Memory B cell (primary cell): ENCODE data around the gene ITGAX.
"Not testable (repeated sequence)": the region's sequence is repeated elsewhere in the genome, so short reads cannot be mapped to it uniquely, and the experiment has no call there.

Experiments
- ATAC-seq: fragments of 150-1000 bp; cut with Tn5 transposase; 2 replicates; pipeline ENCODE4 v1.10.0; 2021; ENCODE audit warnings: low read depth, mild to moderate bottlenecking, moderate library complexity
- DNase-seq, 2 donors: peaks; one replicate each; pipeline ENCODE4 v3.0.0; 2022; ENCODE audit warnings: low spot score in 2 of 2
- H3K27ac Mint-ChIP-seq: one replicate; pipeline ENCODE4 v1.8.0; 2022; ENCODE audit warnings: mild to moderate bottlenecking, moderate library complexity, mixed read lengths
- H3K27me3 Mint-ChIP-seq: one replicate; pipeline ENCODE4 v1.8.0; 2022; ENCODE audit warnings: mixed read lengths
- H3K36me3 Mint-ChIP-seq: one replicate; pipeline ENCODE4 v1.8.0; 2022; ENCODE audit warnings: mild to moderate bottlenecking, mixed read lengths
- H3K4me1 Mint-ChIP-seq: one replicate; pipeline ENCODE4 v1.8.0; 2022; ENCODE audit warnings: mixed read lengths
- H3K4me3 Mint-ChIP-seq: one replicate; pipeline ENCODE4 v1.8.0; 2022; ENCODE audit warnings: mild to moderate bottlenecking, moderate library complexity, mixed read lengths
- H3K9me3 Mint-ChIP-seq: one replicate; pipeline ENCODE4 v1.8.0; 2022; ENCODE audit warnings: mixed read lengths

The ITGAX gene

GRCh38 chr16:31354394-31355291, at the start of gene ITGAX:
ITGAX (plus strand) TSS chr16:31355176; CDS start chr16:31355255, 79 bp downstream.
- peak within 1 kb of the TSS; percentile 87 for H3K27ac Mint-ChIP-seq
- H3K4me1 Mint-ChIP-seq: peaks cover 52% of the 10 kb centered on the region
- no peaks in the 10 kb centered on the region for H3K9me3 Mint-ChIP-seq
- H3K4me3 Mint-ChIP-seq: peak within 1 kb of the TSS; percentile 78
- no peaks in the 10 kb centered on the region for H3K36me3 Mint-ChIP-seq
- ATAC-seq (peak; percentile 74), DNase-seq (peak in 1 of 2 donors; percentile 55)
- no peaks in the 10 kb centered on the region for H3K27me3 Mint-ChIP-seq

GRCh38 chr16:31305219-31305618, 49.8 kb upstream of the ITGAX start:
- H3K9me3 Mint-ChIP-seq: no peaks in the 10 kb centered on the region
- H3K36me3 Mint-ChIP-seq: peaks cover 20% of the 10 kb centered on the region
- ATAC-seq (no peak), DNase-seq (no peak)
- peaks cover 20% of the 10 kb centered on the region for H3K4me1 Mint-ChIP-seq
- H3K4me3 Mint-ChIP-seq: no peak overlapping the region
- no peak overlapping the region for H3K27ac Mint-ChIP-seq
- no peaks in the 10 kb centered on the region for H3K27me3 Mint-ChIP-seq

GRCh38 chr16:31308381-31308780, 46.6 kb upstream of the ITGAX start:
- not testable (repeated sequence) for H3K9me3 Mint-ChIP-seq, DNase-seq, ATAC-seq, H3K27me3 Mint-ChIP-seq, H3K4me3 Mint-ChIP-seq, H3K27ac Mint-ChIP-seq
- Mint-ChIP-seq H3K36me3 (peaks cover 30% of the 10 kb centered on the region), H3K4me1 (peaks cover 18% of the 10 kb centered on the region)

DNA sequence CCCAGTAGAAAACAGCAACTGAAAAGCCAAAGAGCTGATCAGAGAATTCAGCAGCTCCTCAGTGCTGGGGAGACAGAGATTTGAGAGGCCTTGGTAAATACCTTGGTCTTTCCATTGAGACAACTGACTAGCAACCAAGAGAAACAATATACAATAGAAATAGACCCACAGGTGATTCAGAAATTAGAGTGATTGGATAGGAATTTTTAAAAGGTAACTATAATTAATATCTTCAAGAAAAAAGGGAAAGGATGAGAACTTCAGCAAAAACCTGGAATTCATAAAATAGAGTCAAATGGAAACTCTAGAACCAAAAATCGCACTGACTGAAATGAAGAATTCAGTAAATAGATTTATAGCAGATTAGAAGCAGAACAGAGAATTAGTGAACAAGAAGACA, 32.5 kb upstream of the ITGAX start:
- no peak overlapping the region for H3K4me3 Mint-ChIP-seq
- peaks cover 10% of the 10 kb centered on the region for H3K9me3 Mint-ChIP-seq
- peaks cover under 1% of the 10 kb centered on the region for H3K4me1 Mint-ChIP-seq
- H3K36me3 Mint-ChIP-seq: peaks cover 51% of the 10 kb centered on the region
- ATAC-seq (no peak), DNase-seq (no peak)
- peak overlapping the region; percentile 35 for H3K27ac Mint-ChIP-seq
- H3K27me3 Mint-ChIP-seq: no peaks in the 10 kb centered on the region

DNA sequence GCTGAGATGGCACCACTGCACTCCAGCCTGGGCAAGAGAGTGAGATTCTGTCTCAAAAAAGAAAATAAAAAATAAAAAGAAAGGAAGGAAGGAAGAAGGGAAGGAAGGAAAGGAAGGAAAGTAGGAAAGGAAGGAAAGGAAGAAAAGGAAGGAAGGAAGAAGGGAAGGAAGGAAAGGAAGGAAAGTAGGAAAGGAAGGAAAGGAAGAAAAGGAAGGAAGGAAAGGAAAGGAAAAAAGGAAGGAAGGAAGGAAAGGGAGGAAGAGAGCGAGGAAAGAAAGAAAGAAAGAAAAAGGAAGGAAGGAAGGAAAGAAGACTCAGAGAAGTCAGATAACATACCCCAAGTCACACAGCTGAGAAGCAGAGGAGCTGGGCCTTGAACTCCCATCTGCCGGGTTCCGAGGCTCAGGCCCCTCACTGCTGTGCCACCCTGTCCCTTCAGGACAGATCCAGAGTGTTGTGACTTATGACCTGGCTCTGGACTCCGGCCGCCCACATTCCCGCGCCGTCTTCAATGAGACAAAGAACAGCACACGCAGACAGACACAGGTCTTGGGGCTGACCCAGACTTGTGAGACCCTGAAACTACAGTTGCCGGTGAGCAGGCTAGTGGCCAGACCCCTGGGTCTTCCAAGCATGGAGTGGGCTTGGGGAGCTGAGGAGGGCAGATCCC, 30.9 kb upstream of the ITGAX start:
- no peak overlapping the region for H3K4me3 Mint-ChIP-seq
- ATAC-seq: no peak
- H3K27ac Mint-ChIP-seq: no peak overlapping the region
- no peak for DNase-seq
- peaks cover 51% of the 10 kb centered on the region for H3K36me3 Mint-ChIP-seq
- no peaks in the 10 kb centered on the region for H3K27me3 Mint-ChIP-seq
- H3K9me3 Mint-ChIP-seq: peaks cover 7% of the 10 kb centered on the region
- H3K4me1 Mint-ChIP-seq: peaks cover 8% of the 10 kb centered on the region

DNA sequence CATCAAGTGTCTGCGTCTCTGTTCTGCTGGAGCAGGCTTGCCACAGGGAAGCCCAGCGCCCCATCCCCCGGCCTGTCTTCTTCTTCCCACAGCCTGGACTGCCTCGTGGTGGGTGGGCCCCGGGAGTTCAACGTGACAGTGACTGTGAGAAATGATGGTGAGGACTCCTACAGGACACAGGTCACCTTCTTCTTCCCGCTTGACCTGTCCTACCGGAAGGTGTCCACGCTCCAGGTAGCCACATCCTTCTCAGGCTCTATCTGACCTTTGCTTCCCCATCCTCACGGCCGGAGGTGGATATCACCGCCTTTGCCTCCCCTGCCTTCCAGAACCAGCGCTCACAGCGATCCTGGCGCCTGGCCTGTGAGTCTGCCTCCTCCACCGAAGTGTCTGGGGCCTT, 29.8 kb upstream of the ITGAX start:
- Mint-ChIP-seq H3K4me3 (no peak overlapping the region), H3K27ac (peak overlapping the region; percentile 3), H3K27me3 (no peaks in the 10 kb centered on the region), H3K36me3 (peaks cover 51% of the 10 kb centered on the region), H3K4me1 (peaks cover 8% of the 10 kb centered on the region), H3K9me3 (peaks cover 7% of the 10 kb centered on the region)
- no peak for ATAC-seq
- DNase-seq: no peak

- H3K27me3 Mint-ChIP-seq: peaks cover 2% of the 10 kb centered on the region
- H3K4me1 Mint-ChIP-seq: peaks cover 19% of the 10 kb centered on the region
- H3K9me3 Mint-ChIP-seq: peaks cover 2% of the 10 kb centered on the region
- H3K4me3 Mint-ChIP-seq: no peak overlapping the region
- peaks cover 38% of the 10 kb centered on the region for H3K36me3 Mint-ChIP-seq
- H3K27ac Mint-ChIP-seq: no peak overlapping the region
- no peak for ATAC-seq
- DNase-seq: no peak
Observed at GRCh38 chr16:31327646-31328225, 27.2 kb upstream of the ITGAX start.

DNA sequence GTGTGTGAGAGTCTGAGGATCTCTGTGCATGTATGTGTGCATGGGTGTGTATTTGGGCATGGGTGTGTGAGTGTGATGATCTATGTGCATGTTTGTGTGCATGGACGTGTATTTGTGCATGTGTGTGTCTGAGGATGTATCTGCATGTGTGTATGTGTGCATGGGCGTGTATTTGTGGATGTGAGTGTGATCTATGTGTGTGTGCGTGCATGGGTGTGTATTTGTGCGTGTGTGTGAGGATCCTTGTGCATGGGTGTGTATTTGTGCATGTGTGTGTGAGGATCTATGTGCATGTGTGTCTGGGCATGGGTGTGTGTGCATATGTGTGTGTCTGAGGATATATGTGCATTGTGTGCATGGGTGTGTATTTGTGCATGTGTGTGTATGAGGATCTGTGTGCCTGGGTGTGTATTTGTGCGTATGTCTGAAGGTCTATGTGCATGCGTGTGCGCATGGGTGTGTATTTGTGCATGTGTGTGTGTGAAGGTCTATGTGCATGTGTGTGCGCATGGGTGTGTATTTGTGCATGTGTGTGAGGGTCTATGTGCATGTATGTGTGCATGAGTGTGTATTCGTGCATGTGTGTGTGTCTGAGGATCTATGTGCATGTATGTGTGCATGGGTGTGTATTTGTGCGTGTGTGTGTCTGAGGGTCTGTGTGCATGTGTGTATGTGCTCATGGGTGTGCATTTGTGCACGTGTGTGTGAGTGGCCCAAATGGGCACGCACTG, 26.5 kb upstream of the ITGAX start:
- no peak overlapping the region for H3K27ac Mint-ChIP-seq
- H3K4me1 Mint-ChIP-seq: peaks cover 19% of the 10 kb centered on the region
- H3K27me3 Mint-ChIP-seq: peaks cover 2% of the 10 kb centered on the region
- no peak for ATAC-seq
- no peaks in the 10 kb centered on the region for H3K9me3 Mint-ChIP-seq
- H3K4me3 Mint-ChIP-seq: no peak overlapping the region
- DNase-seq: no peak
- H3K36me3 Mint-ChIP-seq: peaks cover 35% of the 10 kb centered on the region

DNA sequence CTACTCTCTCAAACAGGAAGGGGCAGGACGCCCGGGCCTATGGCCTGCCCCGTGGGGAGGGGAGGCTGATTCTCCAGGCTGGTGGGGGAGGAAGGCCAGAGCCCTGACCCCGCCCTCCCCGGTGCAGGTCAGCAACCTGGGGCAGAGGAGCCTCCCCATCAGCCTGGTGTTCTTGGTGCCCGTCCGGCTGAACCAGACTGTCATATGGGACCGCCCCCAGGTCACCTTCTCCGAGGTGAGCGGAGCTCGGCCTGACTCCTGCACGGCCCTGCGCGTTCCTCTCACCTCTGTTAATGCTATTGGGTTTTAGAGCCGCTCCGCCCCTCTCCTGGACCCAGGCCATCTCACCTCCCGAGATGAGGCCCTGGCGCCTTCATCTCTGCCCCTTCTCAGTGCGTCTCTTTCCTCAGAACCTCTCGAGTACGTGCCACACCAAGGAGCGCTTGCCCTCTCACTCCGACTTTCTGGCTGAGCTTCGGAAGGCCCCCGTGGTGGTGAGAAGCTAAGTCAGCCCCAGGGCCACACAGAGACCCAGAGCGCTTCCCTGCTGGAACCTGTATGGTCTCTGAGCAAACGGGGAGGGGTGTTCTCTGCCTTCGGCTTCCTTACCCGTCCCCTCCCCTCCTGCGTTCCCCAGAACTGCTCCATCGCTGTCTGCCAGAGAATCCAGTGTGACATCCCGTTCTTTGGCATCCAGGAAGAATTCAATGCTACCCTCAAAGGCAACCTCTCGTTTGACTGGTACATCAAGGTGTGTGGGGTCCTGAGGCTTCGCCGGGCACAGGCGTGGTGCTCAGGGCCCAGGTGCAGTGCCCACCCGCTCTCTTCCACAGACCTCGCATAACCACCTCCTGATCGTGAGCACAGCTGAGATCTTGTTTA, 25.1 kb upstream of the ITGAX start:
- no peaks in the 10 kb centered on the region for H3K9me3 Mint-ChIP-seq
- no peak overlapping the region for H3K4me3 Mint-ChIP-seq
- peaks cover 31% of the 10 kb centered on the region for H3K36me3 Mint-ChIP-seq

GRCh38 chr16:31330553-31330890, 24.5 kb upstream of the ITGAX start:
- Mint-ChIP-seq H3K4me1 (peaks cover 29% of the 10 kb centered on the region), H3K36me3 (peaks cover 25% of the 10 kb centered on the region), H3K4me3 (peak overlapping the region; percentile 81), H3K27ac (peak overlapping the region; percentile 58), H3K27me3 (peaks cover 2% of the 10 kb centered on the region), H3K9me3 (no peaks in the 10 kb centered on the region)
- DNase-seq (no peak), ATAC-seq (no peak)

More for the DNA sequence above, 25.1 kb upstream of the ITGAX start:
- DNase-seq (no peak), ATAC-seq (no peak)
- Mint-ChIP-seq H3K27ac (peak overlapping the region; percentile 58), H3K4me1 (peaks cover 29% of the 10 kb centered on the region), H3K27me3 (peaks cover 2% of the 10 kb centered on the region)

DNA sequence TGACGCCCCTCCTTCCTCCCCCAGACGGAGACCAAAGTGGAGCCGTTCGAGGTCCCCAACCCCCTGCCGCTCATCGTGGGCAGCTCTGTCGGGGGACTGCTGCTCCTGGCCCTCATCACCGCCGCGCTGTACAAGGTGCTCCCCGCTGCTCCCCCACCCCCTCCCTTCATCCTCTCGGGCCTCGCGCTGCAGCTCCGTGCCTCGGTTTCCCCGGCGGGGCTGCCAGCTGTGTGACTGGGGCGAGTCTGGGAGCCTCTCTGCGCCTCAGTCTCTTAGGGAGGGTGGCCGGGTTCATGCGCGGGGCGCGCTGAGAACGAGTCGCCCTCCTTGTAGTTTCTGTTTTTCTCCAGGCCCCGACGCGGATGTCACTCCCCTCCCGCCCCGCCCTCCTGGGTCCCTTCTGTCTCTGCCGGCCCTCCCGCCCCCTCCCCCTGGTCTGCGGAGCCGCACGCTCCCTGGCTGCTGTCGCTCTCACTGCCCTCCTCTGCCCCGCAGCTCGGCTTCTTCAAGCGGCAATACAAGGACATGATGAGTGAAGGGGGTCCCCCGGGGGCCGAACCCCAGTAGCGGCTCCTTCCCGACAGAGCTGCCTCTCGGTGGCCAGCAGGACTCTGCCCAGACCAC, 23.7 kb upstream of the ITGAX start:
- no peak for DNase-seq
- H3K27me3 Mint-ChIP-seq: peaks cover 2% of the 10 kb centered on the region
- peaks cover 29% of the 10 kb centered on the region for H3K4me1 Mint-ChIP-seq
- H3K36me3 Mint-ChIP-seq: peaks cover 21% of the 10 kb centered on the region
- peak overlapping the region; percentile 58 for H3K27ac Mint-ChIP-seq
- peak overlapping the region; percentile 81 for H3K4me3 Mint-ChIP-seq
- no peaks in the 10 kb centered on the region for H3K9me3 Mint-ChIP-seq
- ATAC-seq: peak; percentile 54

DNA sequence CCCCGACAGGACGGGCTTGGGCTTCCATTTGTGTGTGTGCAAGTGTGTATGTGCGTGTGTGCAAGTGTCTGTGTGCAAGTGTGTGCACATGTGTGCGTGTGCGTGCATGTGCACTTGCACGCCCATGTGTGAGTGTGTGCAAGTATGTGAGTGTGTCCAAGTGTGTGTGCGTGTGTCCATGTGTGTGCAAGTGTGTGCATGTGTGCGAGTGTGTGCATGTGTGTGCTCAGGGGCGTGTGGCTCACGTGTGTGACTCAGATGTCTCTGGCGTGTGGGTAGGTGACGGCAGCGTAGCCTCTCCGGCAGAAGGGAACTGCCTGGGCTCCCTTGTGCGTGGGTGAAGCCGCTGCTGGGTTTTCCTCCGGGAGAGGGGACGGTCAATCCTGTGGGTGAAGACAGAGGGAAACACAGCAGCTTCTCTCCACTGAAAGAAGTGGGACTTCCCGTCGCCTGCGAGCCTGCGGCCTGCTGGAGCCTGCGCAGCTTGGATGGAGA, 23.1 kb upstream of the ITGAX start:
- H3K27ac Mint-ChIP-seq: peak overlapping the region; percentile 52
- peak overlapping the region; percentile 81 for H3K4me3 Mint-ChIP-seq
- peaks cover 2% of the 10 kb centered on the region for H3K27me3 Mint-ChIP-seq
- no peaks in the 10 kb centered on the region for H3K9me3 Mint-ChIP-seq
- H3K36me3 Mint-ChIP-seq: peaks cover 19% of the 10 kb centered on the region
- no peak for ATAC-seq
- peaks cover 29% of the 10 kb centered on the region for H3K4me1 Mint-ChIP-seq
- no peak for DNase-seq
